Epithelial cell of proximal tubule (primary cell): Measurements from ENCODE around the gene ERO1A. TPM values are rescaled to one million over a fixed set of nuclear protein-coding genes. Genes with fewer than 3 reads are reported as not detected.

Experiments used
- DNase-seq: peaks from one replicate; pipeline ENCODE4 v3.0.0-alpha.2; 2011; ENCODE audit warnings: low read depth
- H3K4me3 ChIP-seq: 2 replicates; pipeline ENCODE4 v1.5.1; 2011; ENCODE audit warnings: low read depth, mild to moderate bottlenecking, low read length
- total RNA-seq: library from RNA; depleted of rRNA; stranded (reverse); fragments of >200 nt; gene quantifications from 2 replicates; pipeline ENCODE4 v1.2.3, GENCODE V29; 2015
- TF ChIP-seq, protein P1 (sequence below): conservative IDR thresholded peaks from 2 replicates; pipeline ENCODE4 v1.5.1; 2012; ENCODE audit warnings: low read depth, mild to moderate bottlenecking, low read length

ERO1A gene
- total RNA-seq, 1 donor from 2014 or later = 105 TPM

DNA sequence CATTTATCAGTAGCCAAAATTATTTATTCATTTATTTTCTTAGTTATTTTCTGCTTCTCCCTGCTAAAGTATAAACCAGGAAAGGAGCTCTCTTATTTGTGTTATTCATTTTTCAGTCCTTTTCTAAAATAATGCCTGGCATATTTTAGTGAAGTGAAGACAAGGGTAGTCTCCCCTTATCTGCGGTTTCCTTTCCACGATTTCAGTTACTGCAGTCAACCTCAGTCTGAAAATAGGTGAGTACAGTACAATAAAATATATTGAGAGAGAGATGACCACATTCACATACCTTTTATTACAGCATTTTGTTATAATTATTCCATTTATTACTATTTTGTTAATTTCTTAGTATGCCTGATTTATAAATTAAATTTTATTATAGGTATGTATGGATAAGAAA lies 85.2 kb downstream of the ERO1A start:
- DNase-seq = no peak
- TF ChIP-seq, protein P1, sequence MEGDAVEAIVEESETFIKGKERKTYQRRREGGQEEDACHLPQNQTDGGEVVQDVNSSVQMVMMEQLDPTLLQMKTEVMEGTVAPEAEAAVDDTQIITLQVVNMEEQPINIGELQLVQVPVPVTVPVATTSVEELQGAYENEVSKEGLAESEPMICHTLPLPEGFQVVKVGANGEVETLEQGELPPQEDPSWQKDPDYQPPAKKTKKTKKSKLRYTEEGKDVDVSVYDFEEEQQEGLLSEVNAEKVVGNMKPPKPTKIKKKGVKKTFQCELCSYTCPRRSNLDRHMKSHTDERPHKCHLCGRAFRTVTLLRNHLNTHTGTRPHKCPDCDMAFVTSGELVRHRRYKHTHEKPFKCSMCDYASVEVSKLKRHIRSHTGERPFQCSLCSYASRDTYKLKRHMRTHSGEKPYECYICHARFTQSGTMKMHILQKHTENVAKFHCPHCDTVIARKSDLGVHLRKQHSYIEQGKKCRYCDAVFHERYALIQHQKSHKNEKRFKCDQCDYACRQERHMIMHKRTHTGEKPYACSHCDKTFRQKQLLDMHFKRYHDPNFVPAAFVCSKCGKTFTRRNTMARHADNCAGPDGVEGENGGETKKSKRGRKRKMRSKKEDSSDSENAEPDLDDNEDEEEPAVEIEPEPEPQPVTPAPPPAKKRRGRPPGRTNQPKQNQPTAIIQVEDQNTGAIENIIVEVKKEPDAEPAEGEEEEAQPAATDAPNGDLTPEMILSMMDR = no peak
- H3K4me3 ChIP-seq = no peak overlapping the region

DNA sequence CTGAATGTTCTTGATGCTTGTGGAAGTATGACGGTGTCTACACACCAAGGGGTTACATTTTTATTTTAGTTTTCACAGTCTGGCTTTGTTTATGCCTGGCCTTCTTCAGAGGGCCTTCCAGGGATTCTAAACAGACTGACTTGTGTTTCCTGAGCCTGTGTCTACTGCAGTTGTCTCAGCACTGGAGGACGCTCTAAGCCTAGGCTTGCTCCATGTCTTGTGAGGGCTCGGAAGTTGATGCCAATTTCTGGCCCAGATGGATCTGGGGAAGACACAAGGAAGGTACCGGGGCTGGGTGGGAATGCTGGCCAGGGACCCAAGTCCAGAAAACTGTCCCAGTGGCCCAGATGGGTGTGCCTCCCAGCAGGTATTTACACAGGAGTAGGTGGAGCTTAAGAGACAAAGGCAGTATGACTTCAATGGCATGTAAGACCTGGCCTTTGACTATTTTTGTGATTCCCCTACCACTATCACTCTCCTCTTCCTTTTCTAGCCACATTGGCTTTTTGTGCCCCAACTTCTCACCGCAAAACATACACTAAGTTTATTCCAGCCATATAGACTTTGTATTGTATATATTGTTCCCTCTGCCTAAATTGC lies 85.8 kb downstream of the ERO1A start:
- DNase-seq = no peak
- TF ChIP-seq, protein P1 = no peak
- H3K4me3 ChIP-seq = no peak overlapping the region

DNA sequence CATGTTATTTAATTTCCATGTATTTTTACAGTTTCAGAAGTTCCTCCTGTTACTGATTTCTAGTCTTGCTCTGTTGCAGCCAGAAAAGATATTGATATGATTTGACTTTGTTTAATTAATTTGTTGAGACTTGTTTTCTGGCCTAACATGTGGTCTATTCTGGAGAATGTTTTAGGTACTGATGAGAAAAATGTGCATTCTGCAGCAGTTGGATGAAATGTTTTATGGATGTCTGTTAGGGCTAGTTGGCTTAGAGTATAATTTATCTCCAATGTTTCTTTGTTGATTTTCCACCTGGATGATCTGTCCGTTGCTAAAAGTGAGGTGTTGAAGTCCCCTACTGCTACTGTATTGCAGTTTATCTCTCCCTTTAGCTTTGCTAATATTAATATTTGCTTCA lies 88.3 kb downstream of the ERO1A start:
- TF ChIP-seq, protein P1 = no peak
- H3K4me3 ChIP-seq = no peak overlapping the region

DNA sequence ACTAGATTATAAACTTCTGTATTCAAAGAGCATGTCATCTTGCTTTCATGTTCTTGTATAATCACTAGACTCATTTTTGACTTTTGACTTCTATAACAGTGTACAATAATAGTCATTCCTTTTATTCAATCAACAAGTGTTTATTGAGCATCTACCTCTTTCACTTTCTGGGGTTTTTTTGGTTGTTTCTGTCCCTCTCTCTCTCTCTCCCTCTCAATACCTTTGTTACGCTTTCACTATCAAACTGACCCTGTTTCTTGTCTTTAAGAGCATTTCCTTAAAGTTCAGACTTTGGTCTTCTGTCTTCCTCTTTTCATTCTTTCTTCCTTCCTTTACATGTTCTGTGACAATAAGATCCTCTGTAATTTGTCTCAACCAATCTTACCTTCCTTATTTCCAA lies 93.2 kb downstream of the ERO1A start:
- H3K4me3 ChIP-seq = no peak overlapping the region
- TF ChIP-seq, protein P1 = no peak
- DNase-seq = no peak

More for the DNA sequence above, 88.3 kb downstream of the ERO1A start:
- no peak for DNase-seq

DNA sequence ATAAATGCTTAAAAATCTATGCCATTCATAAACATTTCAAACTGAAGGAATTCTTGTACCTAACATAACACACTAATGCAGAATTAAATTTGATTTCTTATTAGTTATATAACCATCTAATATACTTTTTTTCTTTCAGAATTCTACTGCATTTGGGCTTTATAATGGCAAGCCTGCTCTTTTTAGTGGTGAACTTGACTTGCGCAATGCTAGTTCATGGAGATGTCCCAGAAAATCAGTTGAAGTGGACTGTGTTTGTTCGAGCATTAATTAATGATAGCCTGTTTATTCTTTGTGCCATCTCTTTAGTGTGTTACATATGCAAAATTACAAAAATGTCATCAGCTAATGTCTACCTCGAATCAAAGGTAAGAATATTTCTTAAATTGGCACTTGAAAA lies 95.4 kb downstream of the ERO1A start:
- no peak overlapping the region for H3K4me3 ChIP-seq
- no peak for DNase-seq
- TF ChIP-seq, protein P1 = no peak

DNA sequence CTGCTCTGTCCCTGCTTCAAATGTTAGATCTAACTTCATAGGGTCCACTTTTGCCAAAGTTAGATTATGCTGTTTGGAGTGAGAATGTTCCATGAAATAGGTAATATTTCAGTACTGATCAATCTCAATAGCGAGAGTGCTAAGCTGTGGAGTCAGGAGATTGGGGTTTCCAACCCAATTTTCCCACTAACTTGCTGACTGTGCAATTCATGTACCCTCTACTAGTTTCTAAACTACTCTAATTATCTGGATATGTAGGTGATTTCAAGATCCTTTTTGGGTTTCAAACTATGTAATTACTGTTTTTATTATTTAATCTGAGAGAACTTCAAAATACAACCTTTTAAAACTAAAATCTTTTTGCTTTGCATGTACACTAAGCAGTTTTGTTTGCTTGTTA lies 96.8 kb downstream of the ERO1A start:
- H3K4me3 ChIP-seq = no peak overlapping the region
- TF ChIP-seq, protein P1 = no peak
- DNase-seq = no peak

DNA sequence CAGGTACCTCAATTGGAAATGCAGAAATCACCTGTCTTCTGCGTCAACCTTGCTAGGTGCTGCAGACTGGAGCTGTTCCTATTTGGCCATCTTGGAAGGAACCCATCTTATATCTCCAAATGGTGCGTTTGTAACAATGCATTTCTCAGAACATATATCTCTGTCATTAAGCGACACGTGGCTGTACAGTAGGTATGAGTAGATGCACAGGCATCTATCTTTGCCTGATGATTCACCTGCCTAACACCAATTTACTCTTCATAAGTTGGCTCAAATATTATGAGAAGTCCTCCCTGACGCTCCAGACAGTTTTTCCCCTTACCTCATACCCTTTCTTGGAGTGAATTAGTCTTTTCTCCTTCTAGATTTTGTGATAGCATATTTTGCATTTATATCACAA lies 98.5 kb downstream of the ERO1A start:
- TF ChIP-seq, protein P1 = no peak
- DNase-seq = no peak

More for the DNA sequence above, 98.5 kb downstream of the ERO1A start:
- H3K4me3 ChIP-seq = no peak overlapping the region
